Measurements from ENCODE around the gene ANKRD33B.

The ANKRD33B gene

GRCh38 chr5:10695055-10695649 is 131.3 kb downstream of the ANKRD33B start:
- DNase-seq (ENCODE audit: low read depth, low spot score), result peak; percentile 46

- no peak for DNase-seq (ENCODE audit: low read depth, low spot score)
These were observed 132.1 kb downstream of the ANKRD33B start for GRCh38 chr5:10695759-10696543.

- no peak for DNase-seq (ENCODE audit: low read depth, low spot score)
These were observed 135.5 kb downstream of the ANKRD33B start for GRCh38 chr5:10699281-10699874.

GRCh38 chr5:10699987-10700386 is 136.1 kb downstream of the ANKRD33B start:
- no peak for DNase-seq (ENCODE audit: low read depth, low spot score)

GRCh38 chr5:10700516-10700915 is 136.6 kb downstream of the ANKRD33B start:
- no peak for DNase-seq (ENCODE audit: low read depth, low spot score)

- DNase-seq (ENCODE audit: low read depth, low spot score), result no peak
These were observed 137.7 kb downstream of the ANKRD33B start for GRCh38 chr5:10701567-10702039.

GRCh38 chr5:10702040-10702629 is 138.3 kb downstream of the ANKRD33B start:
- peak; percentile 68 for DNase-seq (ENCODE audit: low read depth, low spot score)

- no peak for DNase-seq (ENCODE audit: low read depth, low spot score)
These were observed 139.1 kb downstream of the ANKRD33B start for GRCh38 chr5:10702911-10703491.

GRCh38 chr5:10703676-10704075 is 139.8 kb downstream of the ANKRD33B start:
- DNase-seq (ENCODE audit: low read depth, low spot score), result no peak

- no peak for DNase-seq (ENCODE audit: low read depth, low spot score)
These were observed 141.2 kb downstream of the ANKRD33B start for GRCh38 chr5:10704949-10705621.

GRCh38 chr5:10705747-10706146 is 141.9 kb downstream of the ANKRD33B start:
- DNase-seq (ENCODE audit: low read depth, low spot score), result no peak

- DNase-seq (ENCODE audit: low read depth, low spot score), result no peak
These were observed 142.5 kb downstream of the ANKRD33B start for GRCh38 chr5:10706326-10706725.

Data from smooth muscle cell of the brain vasculature (primary cell).